B cell (primary cell): ENCODE data around the gene MPEG1.

Experiments used
- EZH2 ChIP-seq: IDR thresholded peaks from 2 replicates; pipeline ENCODE4 v1.6.1; 2012; ENCODE audit warnings: borderline replicate concordance, low read depth, mild to moderate bottlenecking, moderate library complexity, low read length; ENCODE audit not compliant: insufficient read depth, poor library complexity, severe bottlenecking
- TF ChIP-seq, protein P1 (sequence below): fragments of 200-600 bp; IDR thresholded peaks from one replicate; pipeline ENCODE4 v1.8.0; 2022; ENCODE audit warnings: antibody characterized with exemption, mild to moderate bottlenecking

DNA sequence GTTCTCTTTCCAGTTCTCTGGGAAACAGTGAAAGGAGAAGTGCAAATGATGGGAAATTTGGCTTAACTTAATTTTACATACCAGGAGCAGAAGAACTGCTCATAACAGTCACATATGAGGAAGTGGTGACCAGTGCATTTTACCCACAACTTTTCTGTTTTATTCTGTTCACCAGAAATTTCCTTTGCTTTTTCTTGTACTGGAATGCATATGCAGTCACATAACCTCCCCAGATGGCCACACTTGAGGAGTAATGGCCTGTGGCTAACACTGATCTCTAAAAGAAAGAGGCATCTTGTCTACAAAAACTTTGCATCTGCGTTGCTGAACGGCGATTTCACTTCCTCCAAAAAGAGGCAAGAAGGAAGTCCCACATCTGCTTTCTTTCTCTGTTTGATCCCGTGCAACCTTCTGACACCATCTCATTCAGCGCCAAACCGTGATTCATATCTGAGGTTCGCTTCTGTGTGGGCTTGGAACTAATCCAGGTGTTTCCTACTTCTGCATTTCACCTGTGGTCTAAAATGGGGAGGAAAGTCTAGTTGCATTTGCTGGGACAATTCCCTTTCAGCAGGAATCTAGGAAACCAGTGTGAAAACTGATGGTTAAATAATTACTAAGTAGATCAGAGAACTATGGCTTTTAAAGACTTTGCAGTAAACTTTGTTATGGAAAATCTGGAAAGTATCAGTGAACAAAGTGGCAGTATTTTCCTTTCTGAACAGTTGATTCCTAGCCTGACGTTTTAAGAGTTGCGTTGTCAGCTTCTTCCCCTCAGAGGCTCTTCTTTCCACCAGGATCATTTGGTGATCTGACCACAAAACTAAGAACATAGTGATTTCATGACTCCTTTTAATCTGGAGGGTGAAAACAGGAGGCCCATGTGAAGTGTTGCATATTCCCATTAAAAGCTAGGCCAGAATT is 4.2 kb upstream of the MPEG1 start:
- TF ChIP-seq, protein P1, sequence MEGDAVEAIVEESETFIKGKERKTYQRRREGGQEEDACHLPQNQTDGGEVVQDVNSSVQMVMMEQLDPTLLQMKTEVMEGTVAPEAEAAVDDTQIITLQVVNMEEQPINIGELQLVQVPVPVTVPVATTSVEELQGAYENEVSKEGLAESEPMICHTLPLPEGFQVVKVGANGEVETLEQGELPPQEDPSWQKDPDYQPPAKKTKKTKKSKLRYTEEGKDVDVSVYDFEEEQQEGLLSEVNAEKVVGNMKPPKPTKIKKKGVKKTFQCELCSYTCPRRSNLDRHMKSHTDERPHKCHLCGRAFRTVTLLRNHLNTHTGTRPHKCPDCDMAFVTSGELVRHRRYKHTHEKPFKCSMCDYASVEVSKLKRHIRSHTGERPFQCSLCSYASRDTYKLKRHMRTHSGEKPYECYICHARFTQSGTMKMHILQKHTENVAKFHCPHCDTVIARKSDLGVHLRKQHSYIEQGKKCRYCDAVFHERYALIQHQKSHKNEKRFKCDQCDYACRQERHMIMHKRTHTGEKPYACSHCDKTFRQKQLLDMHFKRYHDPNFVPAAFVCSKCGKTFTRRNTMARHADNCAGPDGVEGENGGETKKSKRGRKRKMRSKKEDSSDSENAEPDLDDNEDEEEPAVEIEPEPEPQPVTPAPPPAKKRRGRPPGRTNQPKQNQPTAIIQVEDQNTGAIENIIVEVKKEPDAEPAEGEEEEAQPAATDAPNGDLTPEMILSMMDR: no peak
- no peak for TF ChIP-seq EZH2
